Mesothelial cell of epicardium (in vitro differentiated cells): ENCODE results near the gene IDH3G. TPM values are rescaled to one million over a fixed set of nuclear protein-coding genes. Genes with fewer than 3 reads are reported as not detected.
A peak's percentile ranks its signal among the peaks of the same experiment; 100 is the strongest.
"Not testable (repeated sequence)": the region's sequence is repeated elsewhere in the genome, so short reads cannot be mapped to it uniquely, and the experiment has no call there.

Source experiments
- DNase-seq, 2 experiments: peaks; one replicate each; pipeline ENCODE4 v3.0.0; 2021; ENCODE audit warnings: low spot score in 2 of 2; ENCODE audit not compliant: unreplicated experiment in 2 of 2
- H3K27ac Mint-ChIP-seq: 2 replicates; pipeline ENCODE4 v1.8.0; 2021; ENCODE audit warnings: mixed read lengths
- H3K27me3 Mint-ChIP-seq: 2 replicates; pipeline ENCODE4 v1.8.0; 2021; ENCODE audit warnings: low read depth, mixed read lengths
- H3K36me3 Mint-ChIP-seq: 2 replicates; pipeline ENCODE4 v1.8.0; 2021; ENCODE audit warnings: mixed read lengths
- H3K4me1 Mint-ChIP-seq: 2 replicates; pipeline ENCODE4 v1.8.0; 2021; ENCODE audit warnings: mixed read lengths
- H3K4me3 Mint-ChIP-seq: 2 replicates; pipeline ENCODE4 v1.8.0; 2021; ENCODE audit warnings: mild to moderate bottlenecking, moderate library complexity, mixed read lengths
- H3K9me3 Mint-ChIP-seq: 2 replicates; pipeline ENCODE4 v1.8.0; 2021; ENCODE audit warnings: mixed read lengths
- CTCF ChIP-seq: fragments of 200-600 bp; sonication (generic); IDR thresholded peaks from one replicate; pipeline ENCODE4 v1.5.0; 2021; ENCODE audit warnings: antibody characterized with exemption; ENCODE audit not compliant: unreplicated experiment
- total RNA-seq: library from RNA; stranded (reverse); gene quantifications from 3 replicates; pipeline ENCODE4 v1.2.1, GENCODE V29; 2021

The IDH3G gene
- total RNA-seq, 1 donor from 2014 or later, result 53.5 TPM

- Mint-ChIP-seq H3K4me1 (peaks cover 12% of the 10 kb centered on the region), H3K4me3 (peak overlapping the region; percentile 66), H3K9me3 (peaks cover 10% of the 10 kb centered on the region), H3K36me3 (peaks cover 3% of the 10 kb centered on the region), H3K27me3 (no peaks in the 10 kb centered on the region), H3K27ac (peak overlapping the region; percentile 16)
- DNase-seq, result no peak
- TF ChIP-seq CTCF, result no peak
These were observed 49.7 kb downstream of the IDH3G start for GRCh38 chrX:153744210-153745066.

GRCh38 chrX:153743468-153744209 lies 50.5 kb downstream of the IDH3G start:
- H3K4me3 Mint-ChIP-seq, result peak overlapping the region; percentile 66
- H3K9me3 Mint-ChIP-seq, DNase-seq: not testable (repeated sequence)

GRCh38 chrX:153742796-153743467 lies 51.2 kb downstream of the IDH3G start:
- H3K9me3 Mint-ChIP-seq, H3K27ac Mint-ChIP-seq, H3K36me3 Mint-ChIP-seq, DNase-seq, H3K27me3 Mint-ChIP-seq: not testable (repeated sequence)
- Mint-ChIP-seq H3K4me1 (peaks cover 12% of the 10 kb centered on the region), H3K4me3 (peak overlapping the region; percentile 22)

More at GRCh38 chrX:153743468-153744209, 50.5 kb downstream of the IDH3G start:
- H3K36me3 Mint-ChIP-seq, H3K27me3 Mint-ChIP-seq: not testable (repeated sequence)
- peak overlapping the region; percentile 16 for H3K27ac Mint-ChIP-seq
- H3K4me1 Mint-ChIP-seq, result peaks cover 12% of the 10 kb centered on the region

GRCh38 chrX:153742111-153742510 lies 52.1 kb downstream of the IDH3G start:
- not testable (repeated sequence) for DNase-seq, H3K36me3 Mint-ChIP-seq, H3K27ac Mint-ChIP-seq, H3K9me3 Mint-ChIP-seq, H3K4me3 Mint-ChIP-seq, H3K27me3 Mint-ChIP-seq
- peaks cover 12% of the 10 kb centered on the region for H3K4me1 Mint-ChIP-seq

- no peaks in the 10 kb centered on the region for H3K27me3 Mint-ChIP-seq
- TF ChIP-seq CTCF, result no peak
- H3K27ac Mint-ChIP-seq, result no peak overlapping the region
- no peak for DNase-seq
- H3K36me3 Mint-ChIP-seq, result peaks cover 2% of the 10 kb centered on the region
- peaks cover 12% of the 10 kb centered on the region for H3K4me1 Mint-ChIP-seq
- peaks cover 5% of the 10 kb centered on the region for H3K9me3 Mint-ChIP-seq
- H3K4me3 Mint-ChIP-seq, result no peak overlapping the region
These were observed 52.7 kb downstream of the IDH3G start for GRCh38 chrX:153741446-153741845.

- H3K27ac Mint-ChIP-seq, result no peak overlapping the region
- H3K4me1 Mint-ChIP-seq, result peaks cover 12% of the 10 kb centered on the region
- no peak for TF ChIP-seq CTCF
- DNase-seq, result no peak
- H3K4me3 Mint-ChIP-seq, result no peak overlapping the region
- H3K9me3 Mint-ChIP-seq, result peaks cover under 1% of the 10 kb centered on the region
- H3K27me3 Mint-ChIP-seq, result no peaks in the 10 kb centered on the region
- peaks cover 4% of the 10 kb centered on the region for H3K36me3 Mint-ChIP-seq
These were observed 53.4 kb downstream of the IDH3G start for GRCh38 chrX:153740631-153741222.
